ENCODE measurements around the gene AKAP9. TPM values are rescaled to one million over a fixed set of nuclear protein-coding genes. Genes with fewer than 3 reads are reported as not detected.
A peak's percentile ranks its signal among the peaks of the same experiment; 100 is the strongest.
"Not testable (repeated sequence)": the region's sequence is repeated elsewhere in the genome, so short reads cannot be mapped to it uniquely, and the experiment has no call there.

The AKAP9 gene
- total RNA-seq, 1 donor: 49.2 TPM

DNA sequence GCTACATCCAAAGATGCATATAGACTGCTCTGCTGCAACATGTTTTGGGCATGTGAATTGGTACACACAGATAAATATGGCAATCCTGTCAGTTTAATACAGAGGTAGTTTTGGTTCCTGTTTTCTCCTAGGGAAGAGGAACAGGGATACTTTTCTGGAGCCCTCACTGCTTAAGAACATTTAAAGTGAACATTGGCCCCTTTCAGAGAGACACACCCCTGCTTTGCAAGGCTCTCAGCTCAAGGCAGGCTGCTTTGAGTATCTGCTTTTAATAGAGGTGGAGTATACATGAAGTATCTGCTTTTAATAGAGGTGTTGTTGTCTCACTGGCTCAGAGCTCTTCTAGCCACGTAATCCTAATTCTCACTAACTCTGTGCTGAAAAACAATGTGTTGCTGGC lies 154.7 kb downstream of the AKAP9 start:
- TF ChIP-seq, protein P1, sequence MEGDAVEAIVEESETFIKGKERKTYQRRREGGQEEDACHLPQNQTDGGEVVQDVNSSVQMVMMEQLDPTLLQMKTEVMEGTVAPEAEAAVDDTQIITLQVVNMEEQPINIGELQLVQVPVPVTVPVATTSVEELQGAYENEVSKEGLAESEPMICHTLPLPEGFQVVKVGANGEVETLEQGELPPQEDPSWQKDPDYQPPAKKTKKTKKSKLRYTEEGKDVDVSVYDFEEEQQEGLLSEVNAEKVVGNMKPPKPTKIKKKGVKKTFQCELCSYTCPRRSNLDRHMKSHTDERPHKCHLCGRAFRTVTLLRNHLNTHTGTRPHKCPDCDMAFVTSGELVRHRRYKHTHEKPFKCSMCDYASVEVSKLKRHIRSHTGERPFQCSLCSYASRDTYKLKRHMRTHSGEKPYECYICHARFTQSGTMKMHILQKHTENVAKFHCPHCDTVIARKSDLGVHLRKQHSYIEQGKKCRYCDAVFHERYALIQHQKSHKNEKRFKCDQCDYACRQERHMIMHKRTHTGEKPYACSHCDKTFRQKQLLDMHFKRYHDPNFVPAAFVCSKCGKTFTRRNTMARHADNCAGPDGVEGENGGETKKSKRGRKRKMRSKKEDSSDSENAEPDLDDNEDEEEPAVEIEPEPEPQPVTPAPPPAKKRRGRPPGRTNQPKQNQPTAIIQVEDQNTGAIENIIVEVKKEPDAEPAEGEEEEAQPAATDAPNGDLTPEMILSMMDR (IDR thresholded peaks at IDR 0.05; ENCODE audit: insufficient read depth, low read depth, low read length): no peak
- DNase-seq (ENCODE audit: low read depth): no peak
- H3K4me3 ChIP-seq (ENCODE audit: low read depth, low read length): no peak overlapping the region

DNA sequence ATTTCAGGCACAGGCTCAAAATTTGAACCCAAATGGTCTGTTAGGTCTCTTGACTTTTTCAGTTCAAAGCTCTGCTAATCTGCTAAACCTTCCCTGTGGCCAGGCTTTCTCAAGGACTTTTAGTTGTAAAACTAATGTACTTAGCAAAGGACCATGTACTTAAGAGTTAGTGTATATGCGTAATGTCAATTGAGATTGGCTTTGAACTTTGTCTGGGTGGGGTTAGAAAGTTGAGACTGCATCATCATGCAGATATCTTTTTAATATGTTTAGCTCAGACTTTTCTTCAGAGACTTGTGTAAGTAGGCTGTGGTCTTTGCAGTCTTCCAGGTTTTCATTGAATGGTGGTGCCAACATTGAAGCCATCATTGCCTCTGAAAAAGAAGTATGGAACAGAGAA lies 159.9 kb downstream of the AKAP9 start:
- no peak overlapping the region for H3K4me3 ChIP-seq (ENCODE audit: low read depth, low read length)
- no peak for DNase-seq (ENCODE audit: low read depth)
- TF ChIP-seq, protein P1 (IDR thresholded peaks at IDR 0.05; ENCODE audit: insufficient read depth, low read depth, low read length): no peak

DNA sequence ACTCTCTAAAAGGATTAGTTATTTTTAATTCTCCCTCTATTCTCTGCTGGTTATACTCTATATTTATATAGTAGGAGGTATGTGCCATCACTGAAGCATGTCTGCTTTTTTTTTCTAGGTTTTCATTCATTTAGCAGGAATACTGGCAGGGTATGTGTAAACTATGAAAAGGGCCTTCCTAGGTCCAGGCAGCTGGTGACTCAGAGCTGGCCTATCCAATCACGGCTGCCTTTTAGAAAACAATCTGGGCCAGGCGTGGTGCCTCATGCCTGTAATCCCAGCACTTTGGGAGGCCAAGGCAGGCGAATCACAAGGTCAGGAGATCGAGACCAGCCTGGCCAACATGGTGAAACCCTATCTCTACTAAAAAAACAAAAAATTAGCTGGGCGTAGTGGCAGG lies 162.2 kb downstream of the AKAP9 start:
- peak; percentile 13 for DNase-seq (ENCODE audit: low read depth)
- H3K4me3 ChIP-seq (ENCODE audit: low read depth, low read length): not testable (repeated sequence)

DNA sequence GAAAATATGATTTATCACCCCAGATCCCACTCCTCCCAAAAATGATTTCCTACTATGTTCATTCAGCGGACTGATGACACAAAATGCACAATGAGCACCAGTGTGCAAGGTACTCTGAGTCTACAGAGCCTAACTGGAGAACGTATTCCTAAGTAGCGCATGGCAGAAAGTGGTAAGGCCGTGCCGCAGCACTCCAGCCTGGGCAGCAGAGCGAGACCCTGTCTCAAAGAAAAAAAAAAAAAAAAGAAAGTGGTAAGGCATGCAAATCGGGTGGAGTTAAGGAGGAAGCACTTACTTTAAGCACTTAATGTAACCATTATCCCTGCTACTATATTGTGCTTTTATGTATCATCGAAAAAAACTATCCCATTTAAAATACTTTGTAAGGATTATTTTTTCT lies 168.2 kb downstream of the AKAP9 start:
- H3K4me3 ChIP-seq (ENCODE audit: low read depth, low read length): no peak overlapping the region
- TF ChIP-seq, protein P1 (IDR thresholded peaks at IDR 0.05; ENCODE audit: insufficient read depth, low read depth, low read length): no peak
- DNase-seq (ENCODE audit: low read depth): no peak

DNA sequence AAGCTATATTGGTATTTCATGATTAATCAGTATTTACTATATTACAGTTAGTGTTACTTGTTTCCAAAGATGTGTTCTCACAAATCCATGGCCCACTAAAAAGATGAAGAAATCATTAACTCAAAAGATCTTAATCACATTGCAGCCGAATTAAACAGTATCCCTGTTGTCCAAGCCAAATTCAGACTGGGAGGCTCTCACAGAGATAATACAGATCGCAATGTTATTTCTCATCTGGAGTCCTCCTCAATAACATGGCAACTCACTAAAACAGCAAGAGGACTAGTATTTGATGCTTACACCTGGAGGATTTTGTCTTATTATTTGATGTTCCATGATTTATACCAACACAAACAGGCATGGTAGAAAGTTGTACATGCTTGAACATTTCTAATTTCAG lies 170.2 kb downstream of the AKAP9 start:
- DNase-seq (ENCODE audit: low read depth): no peak
- TF ChIP-seq, protein P1 (IDR thresholded peaks at IDR 0.05; ENCODE audit: insufficient read depth, low read depth, low read length): no peak
- H3K4me3 ChIP-seq (ENCODE audit: low read depth, low read length): no peak overlapping the region

DNA sequence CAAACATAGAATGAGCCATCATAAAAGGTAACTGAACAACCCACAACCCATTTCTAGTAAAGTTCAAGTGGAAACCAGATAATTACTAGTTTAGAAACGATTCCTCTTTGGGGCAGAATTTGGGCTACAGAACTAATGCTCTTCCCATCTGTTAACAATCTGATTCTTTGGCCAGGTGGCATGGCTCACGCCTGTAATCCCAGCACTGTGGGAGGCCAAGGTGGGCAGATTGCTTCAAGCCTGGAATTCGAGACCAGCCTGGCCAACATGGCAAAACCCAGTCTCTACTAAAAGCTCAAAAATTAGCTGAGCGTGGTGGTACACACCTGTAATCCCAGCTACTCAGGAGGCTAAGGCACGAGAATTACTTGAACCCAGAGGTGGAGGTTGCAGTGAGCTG lies 175.2 kb downstream of the AKAP9 start:
- DNase-seq (ENCODE audit: low read depth): no peak
- no peak overlapping the region for H3K4me3 ChIP-seq (ENCODE audit: low read depth, low read length)
- TF ChIP-seq, protein P1 (IDR thresholded peaks at IDR 0.05; ENCODE audit: insufficient read depth, low read depth, low read length): no peak

DNA sequence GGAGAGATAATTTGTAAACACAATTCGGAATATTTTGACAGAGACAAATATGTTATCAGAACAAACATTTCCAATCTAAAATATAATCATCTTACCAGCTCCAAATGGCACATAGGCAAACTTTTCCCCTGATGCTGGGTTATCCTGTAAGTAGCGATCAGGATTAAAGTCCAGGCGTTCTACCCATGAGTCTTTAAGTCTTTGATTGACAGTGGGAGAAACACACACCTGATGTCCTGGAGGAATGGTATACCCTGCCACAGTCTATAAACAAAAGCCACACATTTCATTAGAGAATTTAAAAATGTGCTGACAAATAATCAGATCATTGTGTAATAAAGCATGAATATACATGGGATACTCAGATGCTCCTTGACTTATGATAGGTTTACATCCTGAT lies 176.3 kb downstream of the AKAP9 start:
- TF ChIP-seq, protein P1 (IDR thresholded peaks at IDR 0.05; ENCODE audit: insufficient read depth, low read depth, low read length): no peak
- H3K4me3 ChIP-seq (ENCODE audit: low read depth, low read length): no peak overlapping the region
- DNase-seq (ENCODE audit: low read depth): no peak
